CD4-positive, CD25-positive, alpha-beta regulatory T cell (primary cell): ENCODE measurements around the gene LDB2. TPM values are rescaled to one million over a fixed set of nuclear protein-coding genes. Genes with fewer than 3 reads are reported as not detected.
"Not testable (repeated sequence)": the region's sequence is repeated elsewhere in the genome, so short reads cannot be mapped to it uniquely, and the experiment has no call there.

ENCODE experiments used
- ATAC-seq, 2 donors: fragments of 150-1000 bp; cut with Tn5 transposase; one replicate each; pipeline ENCODE4 v1.10.0; 2021; ENCODE audit warnings: low read depth in 2 of 2, moderate number of reproducible peaks in 2 of 2, moderate library complexity in 1 of 2
- DNase-seq, 3 donors: peaks; one replicate each; pipeline versions ENCODE4 v3.0.0 to v3.0.0-alpha.2; 2012 to 2022; ENCODE audit warnings: mixed read lengths in 1 of 3
- H3K27ac ChIP-seq: one replicate; pipeline ENCODE4 v1.7.0; 2013; ENCODE audit warnings: mild to moderate bottlenecking, low read length; ENCODE audit not compliant: insufficient read depth, poor library complexity, severe bottlenecking
- H3K27me3 ChIP-seq: one replicate; pipeline ENCODE4 v1.7.0; 2013; ENCODE audit warnings: low read length; ENCODE audit not compliant: control insufficient read depth, insufficient read depth
- H3K36me3 ChIP-seq: one replicate; pipeline ENCODE4 v1.7.0; 2013; ENCODE audit warnings: mild to moderate bottlenecking, low read length, moderate library complexity; ENCODE audit not compliant: control insufficient read depth, insufficient read depth
- H3K4me1 ChIP-seq: 2 replicates; pipeline ENCODE4 v1.7.0; 2013; ENCODE audit warnings: mild to moderate bottlenecking, low read length; ENCODE audit not compliant: insufficient read depth, control insufficient read depth, poor library complexity, severe bottlenecking
- H3K4me3 ChIP-seq: one replicate; pipeline ENCODE4 v1.7.0; 2013; ENCODE audit warnings: low read depth, mild to moderate bottlenecking, low read length, moderate library complexity
- H3K9me3 ChIP-seq, 2 experiments: 1 replicate in 1 of 2; 2 replicates in 1 of 2; pipeline ENCODE4 v1.7.0; 2013; ENCODE audit warnings: low read length in 2 of 2, mild to moderate bottlenecking in 1 of 2, moderate library complexity in 1 of 2; ENCODE audit not compliant: control insufficient read depth in 2 of 2
- H3K27ac Mint-ChIP-seq, 3 donors: one replicate each; pipeline ENCODE4 v1.8.0; 2020 to 2022; ENCODE audit warnings: mild to moderate bottlenecking in 3 of 3, mixed read lengths in 3 of 3, moderate library complexity in 2 of 3
- H3K27me3 Mint-ChIP-seq: one replicate; pipeline ENCODE4 v1.8.0; 2022; ENCODE audit warnings: mild to moderate bottlenecking, mixed read lengths
- H3K36me3 Mint-ChIP-seq: one replicate; pipeline ENCODE4 v1.8.0; 2020; ENCODE audit warnings: mixed read lengths
- H3K4me1 Mint-ChIP-seq, 4 donors: one replicate each; pipeline ENCODE4 v1.8.0; 2020 to 2022; ENCODE audit warnings: mixed read lengths in 4 of 4, mild to moderate bottlenecking in 1 of 4
- H3K4me3 Mint-ChIP-seq, 4 donors: one replicate each; pipeline ENCODE4 v1.8.0; 2020 to 2022; ENCODE audit warnings: mild to moderate bottlenecking in 4 of 4, mixed read lengths in 4 of 4, moderate library complexity in 3 of 4
- H3K9me3 Mint-ChIP-seq, 7 donors: one replicate each; pipeline ENCODE4 v1.8.0; 2020 to 2022; ENCODE audit warnings: mixed read lengths in 7 of 7, mild to moderate bottlenecking in 3 of 7, moderate library complexity in 2 of 7
- polyA plus RNA-seq, 4 donors: library from polyadenylated mRNA; unstranded; fragments of 300-500 nt; fragmentation: Illumina TruSeq; gene quantifications; one replicate each; pipeline ENCODE4 v1.2.3, GENCODE V29; 2021
- total RNA-seq: library from RNA; stranded (reverse); gene quantifications from one replicate; pipeline ENCODE4 v1.2.3, GENCODE V29; 2022

The LDB2 gene
- total RNA-seq (not detected), polyA plus RNA-seq (not detected)

GRCh38 chr4:16897991-16898827 lies at the start of gene LDB2:
TSS of gene LDB2 (minus strand) at chr4:16898645.
- Mint-ChIP-seq H3K4me3 (no peak within 1 kb of the TSS), H3K4me1 (peaks cover 0 to under 1% (median under 1%) of the 10 kb centered on the region in 4 donors), H3K36me3 (no peaks in the 10 kb centered on the region), H3K9me3 (peaks cover 0 to 2% (median 0%) of the 10 kb centered on the region in 7 donors), H3K27me3 (peaks cover 7% of the 10 kb centered on the region), H3K27ac (no peak within 1 kb of the TSS)
- Histone ChIP-seq H3K4me1 (no peaks in the 10 kb centered on the region), H3K9me3 (no peaks in the 10 kb centered on the region), H3K27ac (no peak within 1 kb of the TSS), H3K4me3 (no peak within 1 kb of the TSS), H3K36me3 (no peaks in the 10 kb centered on the region), H3K27me3 (no peaks in the 10 kb centered on the region)
- no peak for DNase-seq
- no peak for ATAC-seq

DNA sequence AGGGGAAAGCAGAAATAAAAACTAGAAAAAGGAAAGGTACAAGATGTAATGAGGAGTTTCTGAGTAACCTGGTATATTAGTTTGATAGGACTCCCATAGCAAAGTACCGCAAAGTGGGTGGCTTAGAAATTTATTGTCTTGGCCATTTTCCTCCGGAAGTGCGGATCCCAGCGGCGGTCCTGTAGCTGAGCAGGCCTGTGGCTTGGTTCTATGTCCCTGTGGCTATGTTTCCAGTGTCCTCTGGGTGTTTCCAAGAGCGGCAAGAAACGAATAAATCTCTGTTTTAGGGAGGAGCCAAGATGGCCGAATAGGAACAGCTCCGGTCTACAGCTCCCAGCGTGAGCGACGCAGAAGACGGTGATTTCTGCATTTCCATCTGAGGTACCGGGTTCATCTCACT lies 44.0 kb upstream of the LDB2 start:
- ATAC-seq, result no peak
- no peaks in the 10 kb centered on the region for H3K36me3 ChIP-seq
- no peaks in the 10 kb centered on the region for H3K4me1 Mint-ChIP-seq

GRCh38 chr4:16939178-16939577 lies 40.7 kb upstream of the LDB2 start:
- H3K4me1 Mint-ChIP-seq, result no peaks in the 10 kb centered on the region
- no peaks in the 10 kb centered on the region for H3K27me3 ChIP-seq
- no peaks in the 10 kb centered on the region for H3K36me3 ChIP-seq
- H3K4me3 Mint-ChIP-seq, result no peak overlapping the region
- peaks cover 0 to 10% (median 2%) of the 10 kb centered on the region in 7 donors for H3K9me3 Mint-ChIP-seq
- H3K27ac ChIP-seq, result no peak overlapping the region
- ATAC-seq (no peak), DNase-seq (no peak)
- no peaks in the 10 kb centered on the region for H3K4me1 ChIP-seq
- H3K4me3 ChIP-seq, result no peak overlapping the region
- H3K27ac Mint-ChIP-seq, result no peak overlapping the region
- H3K9me3 ChIP-seq, result no peaks in the 10 kb centered on the region
- no peaks in the 10 kb centered on the region for H3K36me3 Mint-ChIP-seq
- no peaks in the 10 kb centered on the region for H3K27me3 Mint-ChIP-seq

More for the DNA sequence above, 44.0 kb upstream of the LDB2 start:
- no peaks in the 10 kb centered on the region for H3K27me3 Mint-ChIP-seq
- no peak for DNase-seq
- Histone ChIP-seq H3K4me1 (no peaks in the 10 kb centered on the region), H3K4me3 (no peak overlapping the region), H3K9me3 (no peaks in the 10 kb centered on the region), H3K27ac (no peak overlapping the region), H3K27me3 (no peaks in the 10 kb centered on the region)
- no peak overlapping the region for H3K27ac Mint-ChIP-seq
- peak overlapping the region in 1 of 4 donors; percentile 54 for H3K4me3 Mint-ChIP-seq
- no peaks in the 10 kb centered on the region for H3K36me3 Mint-ChIP-seq
- H3K9me3 Mint-ChIP-seq, result peaks cover 0 to 10% (median 2%) of the 10 kb centered on the region in 7 donors

DNA sequence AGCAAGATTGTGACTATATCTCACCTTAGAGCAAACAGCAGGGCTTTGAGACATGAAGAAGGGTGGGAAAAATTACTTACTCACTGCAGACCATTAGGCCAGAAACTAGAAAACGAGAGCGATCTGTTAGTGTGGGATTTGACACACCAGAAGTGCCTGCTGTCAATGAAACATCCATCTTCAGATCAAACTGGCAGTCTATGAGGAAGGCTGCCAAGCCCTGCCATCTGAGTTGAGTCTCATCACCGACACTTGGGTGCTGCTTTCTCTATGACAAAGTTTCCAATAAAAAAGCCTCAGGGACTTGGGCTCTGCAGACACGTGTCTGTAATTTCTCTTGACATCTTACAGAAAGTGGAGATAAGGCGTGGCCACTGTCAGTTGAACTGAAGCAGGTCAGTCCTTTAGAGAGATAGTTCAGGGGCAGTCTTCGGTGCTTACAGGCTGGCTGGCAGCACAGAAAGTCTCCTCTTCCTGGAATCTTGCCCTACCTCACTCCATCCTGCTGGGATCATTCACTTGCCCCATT lies 40.1 kb upstream of the LDB2 start:
- peaks cover 0 to 10% (median 3%) of the 10 kb centered on the region in 7 donors for H3K9me3 Mint-ChIP-seq
- no peaks in the 10 kb centered on the region for H3K4me1 Mint-ChIP-seq
- DNase-seq, result no peak
- no peak overlapping the region for H3K27ac Mint-ChIP-seq
- no peak for ATAC-seq
- no peak overlapping the region for H3K27ac ChIP-seq
- no peaks in the 10 kb centered on the region for H3K27me3 ChIP-seq
- no peaks in the 10 kb centered on the region for H3K27me3 Mint-ChIP-seq
- no peak overlapping the region for H3K4me3 Mint-ChIP-seq
- no peaks in the 10 kb centered on the region for H3K4me1 ChIP-seq
- H3K4me3 ChIP-seq, result no peak overlapping the region
- no peaks in the 10 kb centered on the region for H3K9me3 ChIP-seq
- H3K36me3 Mint-ChIP-seq, result no peaks in the 10 kb centered on the region
- H3K36me3 ChIP-seq, result no peaks in the 10 kb centered on the region

DNA sequence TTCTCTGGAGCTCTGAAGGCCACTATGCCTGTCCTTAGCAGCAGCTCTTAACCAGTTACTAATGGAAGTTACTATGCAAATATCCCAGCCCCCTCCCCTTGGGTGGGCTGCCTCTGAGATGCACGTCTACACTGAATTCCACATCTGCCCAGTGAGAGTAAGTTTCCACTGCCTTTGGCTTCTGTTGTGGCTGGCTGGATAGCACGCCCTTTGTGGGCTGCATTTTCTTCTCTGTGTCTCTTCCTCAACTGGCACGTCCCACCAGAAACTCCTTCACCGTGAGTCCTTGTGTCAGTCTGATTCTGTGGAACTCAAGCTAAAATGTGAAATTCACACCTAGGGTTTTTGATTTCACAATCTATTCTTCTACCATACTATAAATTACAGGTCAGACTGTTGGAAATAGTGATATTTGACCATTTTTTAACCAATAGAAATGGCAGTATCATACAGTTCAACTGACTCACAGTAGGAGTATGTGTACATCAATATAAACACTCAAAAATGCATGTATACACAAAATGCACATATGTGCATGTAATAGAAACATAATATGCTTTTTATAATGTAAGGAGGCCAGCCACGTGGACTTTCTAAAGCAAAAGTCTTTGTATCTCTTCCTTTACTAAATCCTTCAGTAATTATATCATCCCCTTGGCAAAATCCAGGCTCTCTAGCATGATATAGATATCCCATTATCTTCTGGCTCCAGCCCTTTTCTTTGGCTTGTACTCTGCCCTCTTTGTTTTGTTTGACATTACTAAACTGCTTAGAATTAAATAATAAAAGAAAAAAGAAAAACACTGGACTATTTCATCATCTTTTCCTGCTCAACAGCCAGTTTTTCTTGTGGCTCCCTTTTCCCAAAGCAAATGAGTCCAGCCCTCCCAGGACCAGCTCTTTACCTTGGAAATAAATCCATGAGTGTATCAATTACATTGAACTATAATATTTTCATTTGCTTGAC lies 33.2 kb upstream of the LDB2 start:
- H3K27ac ChIP-seq, result no peak overlapping the region
- H3K27me3 ChIP-seq, result no peaks in the 10 kb centered on the region
- H3K36me3 ChIP-seq, result no peaks in the 10 kb centered on the region
- ATAC-seq (no peak), DNase-seq (no peak)
- no peaks in the 10 kb centered on the region for H3K36me3 Mint-ChIP-seq
- no peaks in the 10 kb centered on the region for H3K4me1 Mint-ChIP-seq
- H3K4me3 Mint-ChIP-seq, result no peak overlapping the region
- no peaks in the 10 kb centered on the region for H3K4me1 ChIP-seq
- peaks cover 0 to 4% (median 0%) of the 10 kb centered on the region in 7 donors for H3K9me3 Mint-ChIP-seq
- H3K4me3 ChIP-seq, result no peak overlapping the region
- no peak overlapping the region for H3K27ac Mint-ChIP-seq
- H3K9me3 ChIP-seq, result no peaks in the 10 kb centered on the region
- H3K27me3 Mint-ChIP-seq, result no peaks in the 10 kb centered on the region

DNA sequence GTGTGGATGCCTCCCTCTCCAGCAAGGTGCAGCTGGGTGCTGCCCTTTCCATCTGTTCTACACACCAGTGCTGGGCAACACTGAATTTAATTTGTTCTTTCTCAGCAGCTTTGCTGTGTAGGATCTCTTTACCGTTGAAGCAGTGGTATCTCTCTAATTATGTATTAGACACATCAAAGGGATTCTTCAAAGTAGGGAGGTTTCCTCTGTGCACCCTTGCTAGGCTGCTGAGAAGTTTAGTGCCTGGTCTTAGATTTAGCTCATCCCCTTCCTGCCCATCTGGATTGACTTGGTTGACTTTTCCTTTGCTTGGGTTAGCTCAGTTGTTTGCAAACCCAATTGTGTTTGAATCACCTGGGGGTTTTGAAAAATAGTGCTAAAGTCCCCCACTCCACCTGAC lies 27.8 kb upstream of the LDB2 start:
- H3K9me3 ChIP-seq, result no peaks in the 10 kb centered on the region
- no peaks in the 10 kb centered on the region for H3K27me3 Mint-ChIP-seq
- H3K36me3 ChIP-seq, result no peaks in the 10 kb centered on the region
- no peak for DNase-seq
- H3K27ac Mint-ChIP-seq, result no peak overlapping the region
- no peak for ATAC-seq
- no peaks in the 10 kb centered on the region for H3K27me3 ChIP-seq
- H3K4me1 ChIP-seq, result no peaks in the 10 kb centered on the region
- no peak overlapping the region for H3K4me3 ChIP-seq
- H3K4me3 Mint-ChIP-seq, result no peak overlapping the region
- peaks cover 0 to 2% (median 0%) of the 10 kb centered on the region in 7 donors for H3K9me3 Mint-ChIP-seq
- H3K4me1 Mint-ChIP-seq, result no peaks in the 10 kb centered on the region
- no peaks in the 10 kb centered on the region for H3K36me3 Mint-ChIP-seq
- no peak overlapping the region for H3K27ac ChIP-seq

DNA sequence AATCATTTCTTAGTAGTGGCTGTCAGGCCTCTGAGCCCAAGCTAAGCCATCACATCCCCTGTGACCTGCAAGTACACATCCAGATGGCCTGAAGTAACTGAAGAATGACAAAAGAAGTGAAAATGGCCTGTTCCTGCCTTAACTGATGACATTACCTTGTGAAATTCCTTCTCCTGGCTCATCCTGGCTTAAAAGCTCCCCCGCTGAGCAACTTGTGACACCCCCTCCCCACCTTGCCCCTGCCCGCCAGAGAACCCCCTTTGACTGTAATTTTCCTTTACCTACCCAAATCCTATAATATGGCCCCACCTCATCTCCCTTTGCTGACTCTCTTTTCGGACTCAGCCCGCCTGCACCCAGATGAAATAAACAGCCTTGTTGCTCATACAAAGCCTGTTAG lies 20.3 kb upstream of the LDB2 start:
- not testable (repeated sequence) for H3K27ac Mint-ChIP-seq, H3K36me3 Mint-ChIP-seq

More for the DNA sequence above, 20.3 kb upstream of the LDB2 start:
- H3K36me3 ChIP-seq, H3K4me3 ChIP-seq, ATAC-seq, H3K27me3 ChIP-seq, H3K27ac ChIP-seq, H3K4me1 Mint-ChIP-seq, H3K4me1 ChIP-seq, H3K4me3 Mint-ChIP-seq, H3K27me3 Mint-ChIP-seq, DNase-seq, H3K9me3 ChIP-seq, H3K9me3 Mint-ChIP-seq: not testable (repeated sequence)
